ENCODE data around the gene HMGN2. TPM values are rescaled to one million over a fixed set of nuclear protein-coding genes. Genes with fewer than 3 reads are reported as not detected.
A peak's percentile ranks its signal among the peaks of the same experiment; 100 is the strongest.

Gene HMGN2
- total and polyA plus RNA-seq, 2 donors (not counting 1 experiment from before 2014, with no cell fraction given) = 170 to 442 TPM

- H3K4me3 ChIP-seq (replicated peaks in 1 of 4; ENCODE audit: control extremely low read depth in 1 of 4, insufficient read depth in 1 of 4, low read depth in 3 of 4, low read length in 4 of 4) = no peak overlapping the region
These were observed 5.9 kb downstream of the HMGN2 start for GRCh38 chr1:26478159-26478558.

GRCh38 chr1:26478988-26479387 is 6.7 kb downstream of the HMGN2 start:
- Histone ChIP-seq H3K36me3 (ENCODE audit: control insufficient read depth, insufficient read depth, low read length) (peaks cover 7% of the 10 kb centered on the region), H3K79me2 (ENCODE audit: control insufficient read depth, insufficient read depth, low read length) (peaks cover 8% of the 10 kb centered on the region), H3K4me3 (replicated peaks in 1 of 4; ENCODE audit: control extremely low read depth in 1 of 4, insufficient read depth in 1 of 4, low read depth in 3 of 4, low read length in 4 of 4) (no peak overlapping the region), H3K4me1 (ENCODE audit: control insufficient read depth, extremely low read depth, insufficient read depth, low read length) (peaks cover 5% of the 10 kb centered on the region), H3K27ac (ENCODE audit: insufficient read depth, low read length) (no peak overlapping the region), H3K27me3 (ENCODE audit: control insufficient read depth, insufficient read depth, low read length) (no peaks in the 10 kb centered on the region), H4K20me1 (ENCODE audit: control insufficient read depth, extremely low read depth, insufficient read depth, low read length) (no peaks in the 10 kb centered on the region), H2AFZ (ENCODE audit: low read length) (no peak overlapping the region), H3K9me3 (ENCODE audit: control insufficient read depth, insufficient read depth, low read depth, low read length) (no peaks in the 10 kb centered on the region), H3K4me2 (ENCODE audit: extremely low read depth, insufficient read depth, low read length) (no peak overlapping the region), H3K9ac (ENCODE audit: insufficient read depth, low read length) (no peak overlapping the region)
- no peak for DNase-seq (ENCODE audit: low read depth in 2 of 2)
- TF ChIP-seq CTCF (conservative IDR thresholded peaks at IDR 0.05 in 1 of 2, IDR thresholded peaks at IDR 0.05 in 1 of 2; ENCODE audit: low read depth in 1 of 2, low read length in 2 of 2) (no peak), EZH2 (IDR thresholded peaks at IDR 0.05; ENCODE audit: low read length, missing control alignments) (no peak)

More at GRCh38 chr1:26478159-26478558, 5.9 kb downstream of the HMGN2 start:
- H3K27me3 ChIP-seq (ENCODE audit: control insufficient read depth, insufficient read depth, low read length) = no peaks in the 10 kb centered on the region
- H2AFZ ChIP-seq (ENCODE audit: low read length) = no peak overlapping the region
- no peak overlapping the region for H3K27ac ChIP-seq (ENCODE audit: insufficient read depth, low read length)
- TF ChIP-seq CTCF (conservative IDR thresholded peaks at IDR 0.05 in 1 of 2, IDR thresholded peaks at IDR 0.05 in 1 of 2; ENCODE audit: low read depth in 1 of 2, low read length in 2 of 2) (no peak), EZH2 (IDR thresholded peaks at IDR 0.05; ENCODE audit: low read length, missing control alignments) (no peak)
- H3K9ac ChIP-seq (ENCODE audit: insufficient read depth, low read length) = no peak overlapping the region
- H3K79me2 ChIP-seq (ENCODE audit: control insufficient read depth, insufficient read depth, low read length) = peaks cover 16% of the 10 kb centered on the region
- DNase-seq (ENCODE audit: low read depth in 2 of 2) = no peak
- peaks cover 3% of the 10 kb centered on the region for H3K4me1 ChIP-seq (ENCODE audit: control insufficient read depth, extremely low read depth, insufficient read depth, low read length)
- peaks cover 1% of the 10 kb centered on the region for H4K20me1 ChIP-seq (ENCODE audit: control insufficient read depth, extremely low read depth, insufficient read depth, low read length)
- no peak overlapping the region for H3K4me2 ChIP-seq (ENCODE audit: extremely low read depth, insufficient read depth, low read length)
- no peaks in the 10 kb centered on the region for H3K9me3 ChIP-seq (ENCODE audit: control insufficient read depth, insufficient read depth, low read depth, low read length)
- peaks cover 7% of the 10 kb centered on the region for H3K36me3 ChIP-seq (ENCODE audit: control insufficient read depth, insufficient read depth, low read length)

- Histone ChIP-seq H3K79me2 (ENCODE audit: control insufficient read depth, insufficient read depth, low read length) (no peaks in the 10 kb centered on the region), H2AFZ (ENCODE audit: low read length) (no peak overlapping the region), H3K27ac (ENCODE audit: insufficient read depth, low read length) (no peak overlapping the region), H3K9ac (ENCODE audit: insufficient read depth, low read length) (no peak overlapping the region), H3K36me3 (ENCODE audit: control insufficient read depth, insufficient read depth, low read length) (no peaks in the 10 kb centered on the region), H3K27me3 (ENCODE audit: control insufficient read depth, insufficient read depth, low read length) (no peaks in the 10 kb centered on the region), H4K20me1 (ENCODE audit: control insufficient read depth, extremely low read depth, insufficient read depth, low read length) (no peaks in the 10 kb centered on the region), H3K9me3 (ENCODE audit: control insufficient read depth, insufficient read depth, low read depth, low read length) (no peaks in the 10 kb centered on the region), H3K4me2 (ENCODE audit: extremely low read depth, insufficient read depth, low read length) (no peak overlapping the region), H3K4me3 (replicated peaks in 1 of 4; ENCODE audit: control extremely low read depth in 1 of 4, insufficient read depth in 1 of 4, low read depth in 3 of 4, low read length in 4 of 4) (no peak overlapping the region), H3K4me1 (ENCODE audit: control insufficient read depth, extremely low read depth, insufficient read depth, low read length) (peaks cover 2% of the 10 kb centered on the region)
- no peak for TF ChIP-seq EZH2 (IDR thresholded peaks at IDR 0.05; ENCODE audit: low read length, missing control alignments)
- TF ChIP-seq CTCF (conservative IDR thresholded peaks at IDR 0.05 in 1 of 2, IDR thresholded peaks at IDR 0.05 in 1 of 2; ENCODE audit: low read depth in 1 of 2, low read length in 2 of 2) = no peak
- peak in 1 of 2 donors; percentile 56 for DNase-seq (ENCODE audit: low read depth in 2 of 2)
These were observed 10.7 kb downstream of the HMGN2 start for GRCh38 chr1:26482921-26483320.
